CD14-positive monocyte (primary cell): ENCODE measurements around the gene SF3B3. TPM values are rescaled to one million over a fixed set of nuclear protein-coding genes. Genes with fewer than 3 reads are reported as not detected.

ENCODE experiments used
- DNase-seq, 3 donors: peaks; one replicate each; pipeline ENCODE4 v3.0.0-alpha.2; 2011 to 2022
- H2AFZ ChIP-seq: 2 replicates; pipeline ENCODE4 v1.6.0; 2012; ENCODE audit warnings: mild to moderate bottlenecking, low read depth, low read length, inconsistent platforms; ENCODE audit not compliant: insufficient read depth, poor library complexity, severe bottlenecking
- H3K27ac ChIP-seq, 2 donors: 1 replicate in 1 of 2; 2 replicates in 1 of 2; pipeline ENCODE4 v1.5.1; 2012 to 2013; ENCODE audit warnings: low read length in 2 of 2, control low read depth in 1 of 2, inconsistent platforms in 1 of 2, low read depth in 1 of 2, mild to moderate bottlenecking in 1 of 2
- H3K27me3 ChIP-seq, 2 donors: one replicate each; pipeline versions ENCODE4 v1.6.0 to v1.6.1; 2011 to 2013; ENCODE audit warnings: low read length in 2 of 2; ENCODE audit not compliant: control insufficient read depth in 2 of 2, insufficient read depth in 2 of 2
- H3K36me3 ChIP-seq, 2 donors: replicated peaks in 1 of 2; 1 replicate in 1 of 2; 2 replicates in 1 of 2; pipeline versions ENCODE4 v1.5.1 to v1.6.1; 2012 to 2013; ENCODE audit warnings: low read length in 2 of 2, control low read depth in 1 of 2, inconsistent platforms in 1 of 2, mild to moderate bottlenecking in 1 of 2; ENCODE audit not compliant: insufficient read depth in 2 of 2, control insufficient read depth in 1 of 2
- H3K4me1 ChIP-seq, 2 donors: 1 replicate in 1 of 2; 2 replicates in 1 of 2; pipeline versions ENCODE4 v1.5.1 to v1.6.1; 2012 to 2013; ENCODE audit warnings: low read length in 2 of 2, control low read depth in 1 of 2, inconsistent platforms in 1 of 2, mild to moderate bottlenecking in 1 of 2, moderate library complexity in 1 of 2; ENCODE audit not compliant: insufficient read depth in 2 of 2, control insufficient read depth in 1 of 2
- H3K4me2 ChIP-seq: replicated peaks from 2 replicates; pipeline ENCODE3; 2012; ENCODE audit warnings: low read length, moderate library complexity, mild to moderate bottlenecking; ENCODE audit not compliant: poor library complexity, severe bottlenecking; ENCODE audit errors: extremely low read depth
- H3K4me3 ChIP-seq, 3 experiments: fragments of 200-600 bp in 1 of 3; sonication (generic) in 1 of 3; replicated peaks in 1 of 3; 1 replicate in 2 of 3; 2 replicates in 1 of 3; pipeline ENCODE4 v1.5.1; 2011 to 2013; ENCODE audit warnings: low read length in 3 of 3, mild to moderate bottlenecking in 3 of 3, control low read depth in 2 of 3, low read depth in 2 of 3, inconsistent platforms in 1 of 3, moderate library complexity in 1 of 3
- H3K79me2 ChIP-seq: 2 replicates; pipeline ENCODE4 v1.6.0; 2012; ENCODE audit warnings: mild to moderate bottlenecking, control low read depth, inconsistent platforms, low read length, moderate library complexity; ENCODE audit not compliant: insufficient read depth
- H3K9ac ChIP-seq: 2 replicates; pipeline ENCODE4 v1.6.0; 2017; ENCODE audit warnings: low read length, mild to moderate bottlenecking; ENCODE audit not compliant: insufficient read depth, poor library complexity, severe bottlenecking
- H3K9me3 ChIP-seq, 2 donors: replicated peaks in 1 of 2; 1 replicate in 1 of 2; 2 replicates in 1 of 2; pipeline versions ENCODE4 v1.5.1 to v1.6.1; 2012 to 2013; ENCODE audit warnings: low read length in 2 of 2, control low read depth in 1 of 2; ENCODE audit not compliant: control insufficient read depth in 1 of 2, insufficient read depth in 1 of 2
- H4K20me1 ChIP-seq: 2 replicates; pipeline ENCODE4 v1.6.0; 2012; ENCODE audit warnings: mild to moderate bottlenecking, low read length, control low read depth, moderate library complexity; ENCODE audit not compliant: insufficient read depth
- H3K27ac Mint-ChIP-seq, 7 donors: one replicate each; pipeline ENCODE4 v1.8.0; 2020; ENCODE audit warnings: mild to moderate bottlenecking in 7 of 7, mixed read lengths in 7 of 7, moderate library complexity in 6 of 7, inconsistent platforms in 2 of 7
- H3K27me3 Mint-ChIP-seq, 3 donors: one replicate each; pipeline ENCODE4 v1.8.0; 2021 to 2022; ENCODE audit warnings: low read depth in 3 of 3, mild to moderate bottlenecking in 3 of 3, mixed read lengths in 3 of 3, moderate library complexity in 3 of 3, inconsistent platforms in 1 of 3
- H3K36me3 Mint-ChIP-seq, 2 donors: one replicate each; pipeline ENCODE4 v1.8.0; 2020; ENCODE audit warnings: mixed read lengths in 2 of 2, inconsistent platforms in 1 of 2, mild to moderate bottlenecking in 1 of 2
- H3K4me1 Mint-ChIP-seq: one replicate; pipeline ENCODE4 v1.8.0; 2020; ENCODE audit warnings: mild to moderate bottlenecking, mixed read lengths
- H3K4me3 Mint-ChIP-seq, 2 donors: one replicate each; pipeline ENCODE4 v1.8.0; 2020; ENCODE audit warnings: mild to moderate bottlenecking in 2 of 2, mixed read lengths in 2 of 2, moderate library complexity in 1 of 2
- H3K9me3 Mint-ChIP-seq, 7 donors: one replicate each; pipeline ENCODE4 v1.8.0; 2020 to 2022; ENCODE audit warnings: mixed read lengths in 7 of 7, mild to moderate bottlenecking in 6 of 7, moderate library complexity in 6 of 7, inconsistent platforms in 2 of 7
- CTCF ChIP-seq: fragments of 200-600 bp; IDR thresholded peaks from one replicate; pipeline ENCODE4 v1.8.0; 2022; ENCODE audit warnings: antibody characterized with exemption, mild to moderate bottlenecking
- WGBS: methylation state at CpG from one replicate; pipeline ENCODE4 v1.1.5; 2013; ENCODE audit warnings: missing lambda C conversion rate; ENCODE audit not compliant: insufficient coverage; 5-methylcytosine and 5-hydroxymethylcytosine counted together
- intact Hi-C, 2 donors: fragments of 100-400 bp; cut with micrococcal nuclease; formaldehyde crosslinking; loops; one replicate each; pipeline versions ENCODE4 v1.15.0 to v1.15.1; 2023
- polyA plus RNA-seq, 3 donors: library from polyadenylated mRNA; depleted of rRNA in 1 of 3; unstranded in 2 of 3; stranded (reverse) in 1 of 3; fragments of 300-500 nt in 2 of 3; fragments of >200 nt in 1 of 3; fragmentation: Illumina TruSeq in 2 of 3; gene quantifications; 1 replicate in 2 of 3; 2 replicates in 1 of 3; pipeline ENCODE4 v1.2.3, GENCODE V29; 2012 to 2021

Gene SF3B3
- polyA plus RNA-seq, 3 donors = 34.2 to 52.3 (median 42.1) TPM

- no peak overlapping the region for H3K4me2 ChIP-seq
- WGBS = 87% methylated on average over 3 of the region's 5 CpGs
These were observed 45.1 kb downstream of the SF3B3 start for GRCh38 chr16:70568601-70569237.

GRCh38 chr16:70569752-70570151 is 46.1 kb downstream of the SF3B3 start:
- Histone ChIP-seq H3K27ac (no peak overlapping the region), H3K27me3 (no peaks in the 10 kb centered on the region), H3K9me3 (no peaks in the 10 kb centered on the region), H3K4me3 (no peak overlapping the region), H3K79me2 (peaks cover 5% of the 10 kb centered on the region), H3K9ac (no peak overlapping the region), H3K36me3 (peaks cover 89 to 100% of the 10 kb centered on the region in 2 donors), H2AFZ (no peak overlapping the region), H4K20me1 (peaks cover 47% of the 10 kb centered on the region), H3K4me1 (no peaks in the 10 kb centered on the region), H3K4me2 (no peak overlapping the region)
- no peaks in the 10 kb centered on the region for H3K27me3 Mint-ChIP-seq
- no peaks in the 10 kb centered on the region for H3K9me3 Mint-ChIP-seq
- peaks cover 93 to 97% of the 10 kb centered on the region in 2 donors for H3K36me3 Mint-ChIP-seq
- no peak for DNase-seq
- peaks cover 1% of the 10 kb centered on the region for H3K4me1 Mint-ChIP-seq
- H3K27ac Mint-ChIP-seq = no peak overlapping the region
- whole genome bisulfite sequencing = 100% methylated on average over 4 of the region's 6 CpGs
- no peak for TF ChIP-seq CTCF
- H3K4me3 Mint-ChIP-seq = no peak overlapping the region
- intact Hi-C loops = no loop called here

More at GRCh38 chr16:70568601-70569237, 45.1 kb downstream of the SF3B3 start:
- no peak overlapping the region for H3K4me3 ChIP-seq
- H3K9me3 ChIP-seq = no peaks in the 10 kb centered on the region
- TF ChIP-seq CTCF = no peak
- H3K9me3 Mint-ChIP-seq = no peaks in the 10 kb centered on the region
- H3K27ac ChIP-seq = no peak overlapping the region
- intact Hi-C loops = no loop called here
- H2AFZ ChIP-seq = no peak overlapping the region
- H3K27ac Mint-ChIP-seq = peak overlapping the region in 2 of 7 donors; percentile 25 to 31
- no peaks in the 10 kb centered on the region for H3K27me3 Mint-ChIP-seq
- H3K36me3 ChIP-seq = peaks cover 94 to 100% of the 10 kb centered on the region in 2 donors
- H3K4me1 ChIP-seq = no peaks in the 10 kb centered on the region
- H3K4me3 Mint-ChIP-seq = no peak overlapping the region
- H4K20me1 ChIP-seq = peaks cover 50% of the 10 kb centered on the region
- no peak for DNase-seq
- peaks cover 98 to 99% of the 10 kb centered on the region in 2 donors for H3K36me3 Mint-ChIP-seq
- no peaks in the 10 kb centered on the region for H3K27me3 ChIP-seq
- peaks cover 5% of the 10 kb centered on the region for H3K79me2 ChIP-seq
- no peak overlapping the region for H3K9ac ChIP-seq
- no peaks in the 10 kb centered on the region for H3K4me1 Mint-ChIP-seq
